Aorta (tissue), 5 donors: ENCODE data around the gene OCRL. TPM values are rescaled to one million over a fixed set of nuclear protein-coding genes. Genes with fewer than 3 reads are reported as not detected.

Source experiments
- ATAC-seq: fragments of 200-7000 bp; cut with Tn5 transposase; one replicate; pipeline ENCODE4 v1.9.1; 2022; ENCODE audit warnings: moderate library complexity; ENCODE audit not compliant: low FRiP score
- DNase-seq, 2 donors: peaks; one replicate each; pipeline ENCODE4 v3.0.0-alpha.2; 2020
- H3K27ac ChIP-seq, 2 donors: one replicate each; pipeline ENCODE4 v1.5.1; 2013; ENCODE audit warnings: low read length in 2 of 2, mild to moderate bottlenecking in 2 of 2, moderate library complexity in 2 of 2, control low read depth in 1 of 2, inconsistent platforms in 1 of 2, low read depth in 1 of 2
- H3K27me3 ChIP-seq, 2 donors: one replicate each; pipeline ENCODE4 v1.6.1; 2013; ENCODE audit warnings: control low read depth in 1 of 2, low read length in 1 of 2, mild to moderate bottlenecking in 1 of 2, moderate library complexity in 1 of 2; ENCODE audit not compliant: insufficient read depth in 2 of 2, control insufficient read depth in 1 of 2
- H3K36me3 ChIP-seq, 2 donors: one replicate each; pipeline ENCODE4 v1.6.1; 2013; ENCODE audit warnings: control low read depth in 1 of 2, low read length in 1 of 2, mild to moderate bottlenecking in 1 of 2; ENCODE audit not compliant: insufficient read depth in 2 of 2, control insufficient read depth in 1 of 2
- H3K4me1 ChIP-seq, 2 donors: one replicate each; pipeline ENCODE4 v1.6.1; 2013; ENCODE audit warnings: low read length in 2 of 2, control low read depth in 1 of 2, mild to moderate bottlenecking in 1 of 2, moderate library complexity in 1 of 2; ENCODE audit not compliant: insufficient read depth in 2 of 2, control insufficient read depth in 1 of 2
- H3K4me3 ChIP-seq, 2 donors: one replicate each; pipeline ENCODE4 v1.5.1; 2013; ENCODE audit warnings: low read length in 2 of 2, control low read depth in 1 of 2, mild to moderate bottlenecking in 1 of 2
- H3K9me3 ChIP-seq: one replicate; pipeline ENCODE4 v1.6.1; 2013; ENCODE audit warnings: mild to moderate bottlenecking, low read length; ENCODE audit not compliant: control insufficient read depth
- WGBS, 2 donors: extraction: QIAGEN DNeasy Blood & Tissue Kit; methylation state at CpG; one replicate each; pipeline ENCODE4 v1.1.7; 2013; 5-methylcytosine and 5-hydroxymethylcytosine counted together
- intact Hi-C, 2 donors: fragments of 100-400 bp; cut with DNase I; formaldehyde crosslinking; loops; one replicate each; pipeline versions ENCODE4 v1.14.2 to v1.15.0; 2022
- polyA plus RNA-seq, 2 donors: library from polyadenylated mRNA; stranded (reverse); fragments of 200-250 nt; gene quantifications; one replicate each; pipeline ENCODE4 v1.2.3, GENCODE V29; 2013
- total RNA-seq, 2 donors: library from RNA; stranded (reverse); fragmentation: NEBNext Ultra II Directional; extraction: Animal tissue kit (Norgen Biotek cat#: 25700); gene quantifications; one replicate each; pipeline ENCODE4 v1.2.1, GENCODE V29; 2021
- donor health status: healthy with polysubstance abuse.
- donor health status: Bipolar disorder and iron deficiency.
- donor health status: DM: no; HTN: no; CAD: no.
- donor health status: DM: no; HTN: no; CAD: no.
- donor health status: DM: yes; HTN: yes; CAD: no.

The OCRL gene
- total and polyA plus RNA-seq, 4 donors, result 10.6 to 23.6 (median 18.2) TPM

DNA sequence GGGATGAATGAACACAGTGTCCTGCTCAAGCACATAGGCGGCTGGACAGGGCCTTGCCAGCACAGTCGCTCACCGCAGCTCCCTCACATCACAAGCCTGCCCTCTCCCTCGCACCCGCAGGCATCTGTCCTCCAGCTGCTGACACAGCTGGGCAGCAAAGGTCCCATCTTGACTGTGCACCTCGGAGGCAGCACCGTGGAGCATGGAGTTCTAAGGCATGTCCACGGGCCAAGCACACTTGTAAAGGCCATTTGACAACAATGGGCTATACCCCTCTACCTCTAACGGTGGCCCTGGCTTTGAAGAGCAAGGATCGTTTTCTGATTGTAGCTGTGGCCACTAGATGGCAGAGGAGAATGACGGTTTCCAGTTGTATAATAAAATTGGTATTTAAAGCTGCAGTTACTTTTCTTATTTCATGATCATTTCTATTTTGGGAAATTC, 60.9 kb downstream of the OCRL start:
- H3K4me1 ChIP-seq, result no peaks in the 10 kb centered on the region
- no peaks in the 10 kb centered on the region for H3K36me3 ChIP-seq
- intact Hi-C loops, result loop anchor here (10.0 kb wide), 2 partner anchors 124 to 594 kb away; no protein-coding TSS in a partner anchor
- H3K4me3 ChIP-seq, result no peak overlapping the region
- DNase-seq (no peak), ATAC-seq (no peak)
- H3K27ac ChIP-seq, result peak overlapping the region in 1 of 2 donors; percentile 75
- no peaks in the 10 kb centered on the region for H3K9me3 ChIP-seq
- no peaks in the 10 kb centered on the region for H3K27me3 ChIP-seq
- WGBS, 2 donors, result 20 to 28% methylated on average over 11 of the region's 11 CpGs

DNA sequence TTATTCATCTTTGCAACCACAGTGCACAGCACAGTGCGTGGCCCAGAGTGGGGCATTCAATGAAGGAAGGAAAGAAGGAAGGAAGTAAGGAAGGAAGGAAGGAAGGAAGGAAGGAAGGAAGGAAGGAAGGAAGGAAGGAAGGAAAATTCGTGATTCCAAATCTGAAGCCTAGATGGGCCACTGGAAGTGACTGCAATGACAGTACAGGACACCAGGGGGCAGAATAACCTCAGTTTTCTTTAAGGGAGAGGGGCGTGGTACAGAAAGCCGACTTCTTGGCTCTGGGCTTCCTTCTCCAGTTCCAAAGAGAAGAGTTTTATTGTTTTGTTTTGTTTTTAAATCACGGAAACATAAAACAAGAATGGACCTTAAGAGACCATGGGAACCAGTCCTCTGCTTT, 66.9 kb downstream of the OCRL start:
- WGBS, 2 donors, result 5 to 7% methylated on average over 5 of the region's 5 CpGs
- no peaks in the 10 kb centered on the region for H3K36me3 ChIP-seq
- no peak overlapping the region for H3K4me3 ChIP-seq
- no peak overlapping the region for H3K27ac ChIP-seq
- ATAC-seq (peak; percentile 71), DNase-seq (no peak)
- intact Hi-C loops, result loop anchor here (2.0 to 10.0 kb wide), 3 partner anchors 118 to 588 kb away; no protein-coding TSS in a partner anchor
- no peaks in the 10 kb centered on the region for H3K27me3 ChIP-seq
- no peaks in the 10 kb centered on the region for H3K4me1 ChIP-seq
- H3K9me3 ChIP-seq, result no peaks in the 10 kb centered on the region

DNA sequence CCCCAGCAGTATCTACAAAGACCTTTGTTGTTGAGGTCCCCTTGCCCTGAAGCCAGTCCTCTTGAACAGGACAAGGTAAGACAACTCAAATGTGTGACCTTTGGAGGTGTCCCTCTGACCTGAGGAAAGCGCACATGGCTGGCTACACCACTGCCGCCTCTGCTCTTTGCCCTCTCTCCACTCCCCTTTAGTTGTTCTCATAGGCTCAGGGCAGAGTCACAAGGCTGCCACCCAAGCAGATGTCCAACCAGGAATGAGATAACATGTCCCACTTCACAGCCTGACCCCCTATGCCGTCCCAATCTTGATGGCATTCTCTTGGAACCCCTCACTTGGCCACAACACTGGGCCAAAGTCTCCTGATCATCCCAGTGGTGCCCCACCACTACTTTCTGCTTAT, 68.4 kb downstream of the OCRL start:
- ATAC-seq (no peak), DNase-seq (no peak)
- Histone ChIP-seq H3K4me1 (no peaks in the 10 kb centered on the region), H3K36me3 (no peaks in the 10 kb centered on the region), H3K4me3 (no peak overlapping the region), H3K27me3 (no peaks in the 10 kb centered on the region), H3K27ac (no peak overlapping the region), H3K9me3 (no peaks in the 10 kb centered on the region)
- intact Hi-C loops, result loop anchor here (10.0 kb wide), 2 partner anchors 116 to 586 kb away; no protein-coding TSS in a partner anchor
- 78 to 94% methylated on average over 3 of the region's 3 CpGs for WGBS, 2 donors

DNA sequence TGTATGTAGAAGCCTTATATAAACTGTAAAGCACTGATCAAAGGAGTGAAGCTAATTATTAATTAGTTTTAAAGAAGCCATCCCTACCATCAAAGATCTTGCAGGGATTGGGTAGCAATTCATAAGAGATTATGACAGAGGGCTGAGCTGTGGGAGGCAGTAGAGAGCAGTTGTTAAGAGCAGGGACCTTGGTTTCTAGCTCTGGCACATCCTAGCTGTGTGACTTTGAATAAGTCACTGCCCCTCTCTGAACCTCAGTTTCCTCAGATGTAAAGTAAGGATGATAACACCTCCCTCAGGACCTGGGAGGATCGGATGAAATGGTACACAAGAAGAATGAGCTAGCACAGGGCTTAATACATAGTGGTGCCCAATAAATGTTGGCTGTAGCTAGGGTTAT, 69.3 kb downstream of the OCRL start:
- H3K27ac ChIP-seq, result no peak overlapping the region
- ATAC-seq, result no peak
- 56 to 94% methylated on average over 1 of the region's 1 CpG for WGBS, 2 donors

DNA sequence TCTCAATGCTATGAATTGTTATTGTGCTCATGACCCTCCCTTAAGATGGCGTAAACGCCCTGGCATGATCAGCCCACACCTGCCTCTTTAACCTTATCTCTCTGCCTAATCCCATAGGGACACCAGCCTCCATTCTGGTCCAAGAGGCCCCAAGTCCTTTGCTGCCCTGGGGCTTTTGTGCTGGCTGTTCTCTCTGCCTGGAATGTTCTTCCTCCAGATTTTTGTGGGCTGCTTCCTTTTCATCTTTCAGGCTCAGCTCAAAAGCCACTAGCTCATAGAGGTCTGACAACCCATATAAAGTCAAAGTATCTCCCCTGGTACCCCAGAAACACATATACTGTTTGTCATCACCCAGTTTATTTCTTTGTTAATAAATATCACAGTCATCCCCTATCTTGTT, 72.3 kb downstream of the OCRL start:
- intact Hi-C loops, result no loop called here
- no peak for ATAC-seq
- no peak for DNase-seq
- H3K9me3 ChIP-seq, result no peaks in the 10 kb centered on the region
- no peaks in the 10 kb centered on the region for H3K4me1 ChIP-seq
- H3K4me3 ChIP-seq, result no peak overlapping the region
- H3K36me3 ChIP-seq, result no peaks in the 10 kb centered on the region
- whole genome bisulfite sequencing, 2 donors, result 78 to 80% methylated on average over 2 of the region's 2 CpGs
- H3K27ac ChIP-seq, result no peak overlapping the region
- no peaks in the 10 kb centered on the region for H3K27me3 ChIP-seq

More for the DNA sequence above, 69.3 kb downstream of the OCRL start:
- no peaks in the 10 kb centered on the region for H3K36me3 ChIP-seq
- intact Hi-C loops, result loop anchor here (10.0 kb wide), 2 partner anchors 115 to 585 kb away; no protein-coding TSS in a partner anchor
- no peak for DNase-seq
- no peaks in the 10 kb centered on the region for H3K27me3 ChIP-seq
- H3K4me3 ChIP-seq, result no peak overlapping the region
- no peaks in the 10 kb centered on the region for H3K9me3 ChIP-seq
- no peaks in the 10 kb centered on the region for H3K4me1 ChIP-seq

DNA sequence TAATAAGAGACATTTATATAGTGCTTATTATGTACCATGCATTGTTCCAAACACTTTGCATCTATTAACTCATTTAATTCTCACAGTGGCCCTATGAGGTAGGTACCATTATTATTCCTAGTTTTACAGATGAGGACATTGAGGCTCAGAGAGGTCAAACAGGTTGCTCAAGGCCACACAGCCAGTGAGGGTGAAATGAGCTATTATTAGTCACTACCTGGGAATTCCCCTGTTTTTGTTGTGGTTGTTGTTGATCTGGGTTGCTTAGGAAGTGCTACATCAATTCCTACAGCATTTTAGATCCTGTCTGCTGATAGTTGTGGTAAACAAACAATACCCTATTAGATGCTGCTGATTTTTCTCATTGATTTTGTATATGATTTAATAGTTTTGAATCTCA, 73.5 kb downstream of the OCRL start:
- H3K36me3 ChIP-seq, result no peaks in the 10 kb centered on the region
- no peaks in the 10 kb centered on the region for H3K9me3 ChIP-seq
- no peak for ATAC-seq
- no peak overlapping the region for H3K4me3 ChIP-seq
- H3K27ac ChIP-seq, result no peak overlapping the region
- no peaks in the 10 kb centered on the region for H3K27me3 ChIP-seq
- intact Hi-C loops, result no loop called here
- no peak for DNase-seq
- no peaks in the 10 kb centered on the region for H3K4me1 ChIP-seq

DNA sequence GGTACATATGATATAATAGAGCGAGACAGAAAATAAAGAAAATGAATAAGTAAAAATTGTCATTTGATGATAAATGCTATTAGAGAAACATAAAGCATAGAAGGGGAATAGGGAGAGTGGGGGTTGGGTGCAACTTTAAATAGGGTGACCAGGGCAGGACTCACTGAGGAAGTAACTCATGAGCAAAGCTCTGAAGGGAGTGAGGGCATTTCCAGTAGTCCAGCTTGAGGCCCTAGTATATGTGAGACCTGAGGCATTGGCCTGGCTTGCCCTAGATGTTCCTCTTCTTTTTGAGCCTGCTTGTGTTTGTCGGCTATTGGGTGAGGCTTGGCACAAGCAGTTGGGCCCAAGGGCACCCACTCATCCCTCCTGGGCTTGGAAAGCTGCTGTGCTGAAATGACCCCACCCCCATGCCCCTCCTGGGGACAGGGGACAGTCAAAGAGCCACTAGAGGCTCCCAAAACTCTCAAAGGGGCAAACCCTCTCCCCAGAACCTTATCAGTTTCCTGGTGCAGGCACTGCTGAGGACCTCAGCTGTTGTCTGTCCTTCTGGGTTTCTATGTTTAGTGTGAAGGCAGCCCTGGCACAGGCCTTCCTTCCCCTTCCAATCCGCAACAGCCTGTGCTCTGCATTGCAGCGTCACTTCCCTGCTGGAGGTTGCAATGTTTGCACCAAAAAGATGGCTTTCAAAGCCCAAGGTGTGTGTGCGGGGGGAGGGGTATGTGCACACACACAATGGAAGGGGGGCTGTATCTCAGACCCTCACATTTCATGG, 74.6 kb downstream of the OCRL start:
- ATAC-seq (no peak), DNase-seq (no peak)
- no peak overlapping the region for H3K27ac ChIP-seq
- H3K9me3 ChIP-seq, result no peaks in the 10 kb centered on the region
- intact Hi-C loops, result no loop called here
- 72 to 96% methylated on average over 5 of the region's 5 CpGs for WGBS, 2 donors
- H3K4me1 ChIP-seq, result no peaks in the 10 kb centered on the region
- H3K36me3 ChIP-seq, result no peaks in the 10 kb centered on the region
- no peak overlapping the region for H3K4me3 ChIP-seq
- H3K27me3 ChIP-seq, result no peaks in the 10 kb centered on the region

DNA sequence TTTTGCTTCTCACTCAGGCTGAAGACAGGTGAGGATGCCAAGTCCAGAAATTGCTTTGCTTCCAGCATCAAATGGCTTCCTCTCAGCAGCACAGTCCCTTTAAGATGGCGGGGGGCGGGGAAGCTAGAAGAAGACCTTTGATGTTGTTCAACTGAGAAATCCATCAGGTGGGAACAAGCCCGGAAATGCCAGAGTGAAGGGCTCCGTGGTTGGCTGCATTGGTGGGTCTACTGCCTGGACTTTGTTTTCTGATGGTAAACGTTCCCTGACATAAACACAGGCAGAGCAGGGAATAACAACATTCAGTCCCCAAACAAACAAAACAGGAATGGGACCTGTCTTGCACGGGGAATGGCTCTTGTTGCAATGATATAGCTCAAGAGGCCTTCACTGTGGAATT, 77.4 kb downstream of the OCRL start:
- Histone ChIP-seq H3K9me3 (no peaks in the 10 kb centered on the region), H3K27me3 (no peaks in the 10 kb centered on the region), H3K4me3 (no peak overlapping the region), H3K4me1 (no peaks in the 10 kb centered on the region), H3K27ac (no peak overlapping the region), H3K36me3 (no peaks in the 10 kb centered on the region)
- intact Hi-C loops, result no loop called here
- no peak for DNase-seq
- WGBS, 2 donors, result 61 to 81% methylated on average over 6 of the region's 6 CpGs
- ATAC-seq, result no peak

DNA sequence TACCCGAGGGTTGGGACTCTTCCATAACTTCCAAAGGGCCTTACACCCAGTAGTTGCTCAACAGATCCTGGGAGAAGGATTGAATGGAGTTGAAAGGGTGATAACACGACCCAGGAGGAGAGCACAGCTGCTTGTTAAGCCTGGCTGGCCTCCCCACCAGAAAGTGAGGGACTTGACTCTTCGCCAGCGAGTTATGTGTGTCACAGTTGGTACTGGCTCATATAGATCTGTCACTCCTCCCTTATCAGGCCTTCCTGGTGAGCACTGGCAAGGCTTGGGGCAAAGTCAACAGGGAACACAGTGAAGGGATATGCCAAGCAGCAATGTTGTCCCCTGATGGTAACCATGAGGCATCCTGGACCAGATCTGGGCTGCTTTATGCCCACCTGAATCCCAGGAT, 78.9 kb downstream of the OCRL start:
- WGBS, 2 donors, result 62 to 76% methylated on average over 4 of the region's 4 CpGs
- ATAC-seq (no peak), DNase-seq (no peak)
- H3K27me3 ChIP-seq, result no peaks in the 10 kb centered on the region
- intact Hi-C loops, result no loop called here
- no peaks in the 10 kb centered on the region for H3K9me3 ChIP-seq
- no peaks in the 10 kb centered on the region for H3K4me1 ChIP-seq
- no peaks in the 10 kb centered on the region for H3K36me3 ChIP-seq
- H3K27ac ChIP-seq, result no peak overlapping the region
- H3K4me3 ChIP-seq, result no peak overlapping the region
